Measurements from ENCODE around the gene CLDN14.

The CLDN14 gene

GRCh38 chr21:36516281-36516680, 36.4 kb upstream of the CLDN14 start:
- no peak overlapping the region for H3K9ac ChIP-seq (ENCODE audit: insufficient read length)
- DNase-seq (ENCODE audit: low read depth, low spot score): no peak
- H3K4me3 ChIP-seq: no peak overlapping the region
- TF ChIP-seq EZH2 (IDR thresholded peaks at IDR 0.05) (no peak), POLR2AphosphoS5 (IDR thresholded peaks at IDR 0.05; ENCODE audit: borderline replicate concordance, low read depth, low read length) (no peak), FOXP2 (optimal IDR thresholded peaks at IDR 0.05; ENCODE audit: control extremely low read depth, extremely low read length, insufficient read depth) (no peak)
- no peak overlapping the region for H3K27ac ChIP-seq
- H3K36me3 ChIP-seq (ENCODE audit: insufficient read depth, low read length): no peaks in the 10 kb centered on the region
- H3K9me3 ChIP-seq (ENCODE audit: low read depth, low read length): no peaks in the 10 kb centered on the region

DNA sequence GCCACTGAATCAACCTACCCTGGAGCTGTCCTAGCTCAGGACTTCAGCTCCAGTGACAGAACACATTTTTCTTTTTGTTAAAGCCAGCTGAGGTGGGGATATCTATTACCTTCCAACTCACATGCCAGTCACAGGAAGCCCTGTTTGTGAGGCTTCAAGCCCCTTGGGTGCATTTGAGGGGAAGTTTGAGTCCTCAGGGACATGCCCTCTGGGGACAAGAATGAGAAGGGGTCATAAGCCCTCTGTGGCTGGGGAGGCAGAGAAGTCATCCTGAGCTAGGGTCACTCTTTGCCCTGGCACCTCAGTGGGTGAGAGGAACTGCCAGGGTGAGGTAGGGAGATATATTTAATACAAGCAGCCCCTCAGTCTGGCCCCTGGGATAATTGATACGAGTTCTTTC, 33.5 kb upstream of the CLDN14 start:
- no peak overlapping the region for H3K27ac ChIP-seq
- H3K4me3 ChIP-seq: no peak overlapping the region

DNA sequence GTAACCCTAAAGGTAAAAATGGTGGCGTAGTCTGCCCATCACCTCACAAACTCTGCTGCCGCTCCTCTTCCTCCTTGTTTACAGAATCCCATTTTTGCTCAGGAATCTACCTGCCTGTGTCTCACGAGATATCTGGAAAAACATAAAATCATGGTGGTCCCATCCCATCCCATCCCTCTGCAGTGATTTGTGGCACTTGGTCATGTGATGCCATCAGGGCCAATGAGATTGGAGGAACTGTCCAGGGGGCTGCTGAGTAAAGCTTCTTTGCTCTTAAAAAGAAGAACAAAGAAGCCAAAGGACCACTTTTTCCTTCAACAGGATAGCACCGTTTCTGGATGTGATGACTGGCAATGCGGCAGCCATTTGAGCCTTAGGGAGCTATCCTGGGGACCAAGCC, 33.0 kb upstream of the CLDN14 start:
- Histone ChIP-seq H3K27ac (no peak overlapping the region), H3K9me3 (ENCODE audit: low read depth, low read length) (no peaks in the 10 kb centered on the region), H3K9ac (ENCODE audit: insufficient read length) (no peak overlapping the region), H3K4me3 (no peak overlapping the region), H3K36me3 (ENCODE audit: insufficient read depth, low read length) (no peaks in the 10 kb centered on the region)
- no peak for DNase-seq (ENCODE audit: low read depth, low spot score)
- no peak for TF ChIP-seq POLR2AphosphoS5 (IDR thresholded peaks at IDR 0.05; ENCODE audit: borderline replicate concordance, low read depth, low read length)
- no peak for TF ChIP-seq EZH2 (IDR thresholded peaks at IDR 0.05)
- TF ChIP-seq FOXP2 (optimal IDR thresholded peaks at IDR 0.05; ENCODE audit: control extremely low read depth, extremely low read length, insufficient read depth): no peak

More for the DNA sequence above, 33.5 kb upstream of the CLDN14 start:
- no peaks in the 10 kb centered on the region for H3K9me3 ChIP-seq (ENCODE audit: low read depth, low read length)
- DNase-seq (ENCODE audit: low read depth, low spot score): no peak
- H3K36me3 ChIP-seq (ENCODE audit: insufficient read depth, low read length): no peaks in the 10 kb centered on the region
- TF ChIP-seq FOXP2 (optimal IDR thresholded peaks at IDR 0.05; ENCODE audit: control extremely low read depth, extremely low read length, insufficient read depth) (no peak), EZH2 (IDR thresholded peaks at IDR 0.05) (no peak), POLR2AphosphoS5 (IDR thresholded peaks at IDR 0.05; ENCODE audit: borderline replicate concordance, low read depth, low read length) (no peak)
- H3K9ac ChIP-seq (ENCODE audit: insufficient read length): no peak overlapping the region

DNA sequence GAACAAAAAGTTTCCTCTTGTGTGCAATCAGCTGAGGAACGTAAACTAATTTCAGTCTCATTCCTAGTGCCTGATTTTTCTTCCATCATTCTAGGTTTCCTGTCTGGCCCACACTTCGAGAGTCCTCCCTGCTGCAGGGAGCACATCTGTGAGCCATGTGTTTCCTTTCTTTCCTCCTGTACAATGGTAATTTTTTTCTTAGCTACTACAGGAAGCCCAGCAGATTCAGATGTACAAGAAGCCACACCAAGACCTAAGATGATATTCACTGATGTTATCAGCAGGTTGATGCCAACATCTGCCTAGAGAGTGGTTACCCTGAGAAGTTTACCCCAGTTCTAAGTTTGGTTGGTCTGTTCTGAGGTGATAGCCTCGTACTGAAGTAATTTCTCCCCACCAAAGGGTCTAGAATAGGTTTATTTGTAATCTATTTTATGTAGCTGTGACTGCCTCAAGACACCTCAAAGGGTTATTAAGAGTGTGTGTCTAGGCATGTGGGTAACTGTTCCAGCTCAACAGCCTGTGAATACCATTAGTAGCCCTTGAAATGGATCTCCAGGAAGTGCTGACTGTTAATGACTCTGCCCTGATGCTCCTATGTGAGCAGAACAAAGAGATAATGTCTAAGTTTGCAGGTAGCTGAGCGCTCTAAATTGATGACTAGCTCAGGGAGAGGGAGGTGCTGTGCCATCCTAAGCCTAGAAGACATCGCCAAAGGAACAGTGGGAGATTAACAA, 31.7 kb upstream of the CLDN14 start:
- no peak overlapping the region for H3K27ac ChIP-seq
- H3K9me3 ChIP-seq (ENCODE audit: low read depth, low read length): no peaks in the 10 kb centered on the region
- TF ChIP-seq EZH2 (IDR thresholded peaks at IDR 0.05) (no peak), FOXP2 (optimal IDR thresholded peaks at IDR 0.05; ENCODE audit: control extremely low read depth, extremely low read length, insufficient read depth) (no peak), POLR2AphosphoS5 (IDR thresholded peaks at IDR 0.05; ENCODE audit: borderline replicate concordance, low read depth, low read length) (no peak)
- H3K36me3 ChIP-seq (ENCODE audit: insufficient read depth, low read length): no peaks in the 10 kb centered on the region
- H3K4me3 ChIP-seq: no peak overlapping the region
- H3K9ac ChIP-seq (ENCODE audit: insufficient read length): no peak overlapping the region
- DNase-seq (ENCODE audit: low read depth, low spot score): no peak

DNA sequence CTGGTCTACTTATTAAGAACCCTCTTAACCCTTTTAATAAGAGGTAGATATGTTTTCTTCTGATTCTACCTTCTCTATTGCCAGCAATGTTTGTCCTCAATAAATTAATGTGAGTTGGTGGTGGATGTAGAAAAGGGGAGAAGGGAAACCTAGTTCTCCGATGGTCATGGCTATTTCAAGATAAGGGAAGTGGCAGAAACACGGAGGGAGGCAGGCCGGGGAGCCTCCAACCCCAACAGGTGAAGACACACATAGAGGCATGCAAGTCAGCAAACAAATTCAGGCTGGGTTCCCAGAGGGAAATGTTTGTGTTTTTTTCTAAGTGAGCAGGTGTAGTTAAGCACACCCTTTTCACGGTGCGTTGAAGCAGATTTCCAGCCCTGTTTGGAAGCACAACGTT, 31.0 kb upstream of the CLDN14 start:
- Histone ChIP-seq H3K9me3 (ENCODE audit: low read depth, low read length) (no peaks in the 10 kb centered on the region), H3K36me3 (ENCODE audit: insufficient read depth, low read length) (no peaks in the 10 kb centered on the region), H3K4me3 (no peak overlapping the region), H3K9ac (ENCODE audit: insufficient read length) (no peak overlapping the region), H3K27ac (no peak overlapping the region)
- DNase-seq (ENCODE audit: low read depth, low spot score): no peak
- TF ChIP-seq EZH2 (IDR thresholded peaks at IDR 0.05) (no peak), FOXP2 (optimal IDR thresholded peaks at IDR 0.05; ENCODE audit: control extremely low read depth, extremely low read length, insufficient read depth) (no peak), POLR2AphosphoS5 (IDR thresholded peaks at IDR 0.05; ENCODE audit: borderline replicate concordance, low read depth, low read length) (no peak)

DNA sequence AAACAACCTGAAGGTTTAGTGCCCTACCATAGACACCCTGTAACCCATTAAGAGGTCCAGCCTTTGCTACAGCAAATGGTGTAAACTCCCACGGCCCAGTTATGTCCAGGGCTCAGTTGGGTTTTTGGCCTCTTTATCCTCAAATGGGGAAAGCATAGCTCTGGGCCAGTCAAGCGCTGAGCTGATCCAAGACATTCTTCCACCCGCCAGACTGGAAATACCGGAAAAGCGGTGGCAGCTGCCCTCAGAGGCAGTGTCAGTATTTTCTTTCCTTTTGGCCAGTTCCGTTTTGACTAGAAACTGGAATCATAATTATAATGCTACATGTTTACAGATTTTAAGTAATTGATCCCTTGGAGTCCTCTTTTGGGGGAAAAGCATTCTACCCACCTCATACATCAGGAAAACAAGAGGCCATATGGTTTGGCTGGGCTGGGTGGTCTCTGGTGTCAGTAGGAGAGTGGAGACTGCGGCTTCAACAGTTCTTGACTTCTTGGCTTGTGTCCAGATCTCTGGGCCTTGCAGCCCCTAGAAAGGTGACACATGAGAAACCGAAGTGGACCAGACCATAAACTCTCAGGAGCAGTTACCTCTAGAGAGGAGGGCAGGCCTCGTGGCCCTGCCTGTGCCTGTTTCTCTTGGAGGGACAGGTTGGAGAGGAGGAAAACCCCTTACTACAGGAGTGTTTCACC, 30.2 kb upstream of the CLDN14 start:
- no peak for TF ChIP-seq FOXP2 (optimal IDR thresholded peaks at IDR 0.05; ENCODE audit: control extremely low read depth, extremely low read length, insufficient read depth)
- TF ChIP-seq EZH2 (IDR thresholded peaks at IDR 0.05): no peak
- no peak for TF ChIP-seq POLR2AphosphoS5 (IDR thresholded peaks at IDR 0.05; ENCODE audit: borderline replicate concordance, low read depth, low read length)
- Histone ChIP-seq H3K9ac (ENCODE audit: insufficient read length) (no peak overlapping the region), H3K27ac (no peak overlapping the region), H3K36me3 (ENCODE audit: insufficient read depth, low read length) (no peaks in the 10 kb centered on the region), H3K4me3 (no peak overlapping the region), H3K9me3 (ENCODE audit: low read depth, low read length) (no peaks in the 10 kb centered on the region)
- no peak for DNase-seq (ENCODE audit: low read depth, low spot score)

GRCh38 chr21:36508948-36509347, 29.0 kb upstream of the CLDN14 start:
- H3K36me3 ChIP-seq (ENCODE audit: insufficient read depth, low read length): no peaks in the 10 kb centered on the region
- no peak overlapping the region for H3K9ac ChIP-seq (ENCODE audit: insufficient read length)
- H3K4me3 ChIP-seq: no peak overlapping the region
- no peak for DNase-seq (ENCODE audit: low read depth, low spot score)
- TF ChIP-seq FOXP2 (optimal IDR thresholded peaks at IDR 0.05; ENCODE audit: control extremely low read depth, extremely low read length, insufficient read depth): no peak
- no peak for TF ChIP-seq POLR2AphosphoS5 (IDR thresholded peaks at IDR 0.05; ENCODE audit: borderline replicate concordance, low read depth, low read length)
- TF ChIP-seq EZH2 (IDR thresholded peaks at IDR 0.05): no peak
- H3K27ac ChIP-seq: no peak overlapping the region
- no peaks in the 10 kb centered on the region for H3K9me3 ChIP-seq (ENCODE audit: low read depth, low read length)

- TF ChIP-seq EZH2 (IDR thresholded peaks at IDR 0.05): no peak
- DNase-seq (ENCODE audit: low read depth, low spot score): no peak
- H3K36me3 ChIP-seq (ENCODE audit: insufficient read depth, low read length): no peaks in the 10 kb centered on the region
- H3K9ac ChIP-seq (ENCODE audit: insufficient read length): no peak overlapping the region
- H3K4me3 ChIP-seq: no peak overlapping the region
- no peak overlapping the region for H3K27ac ChIP-seq
- H3K9me3 ChIP-seq (ENCODE audit: low read depth, low read length): no peaks in the 10 kb centered on the region
Measured at GRCh38 chr21:36507397-36508018, 27.6 kb upstream of the CLDN14 start.

Data from SK-N-MC (cell line).